Fibroblast of skin of right biceps (primary cell): ENCODE data around the gene ATP6AP1.

ENCODE experiments used
- DNase-seq: peaks from one replicate; pipeline ENCODE4 v3.0.0-alpha.2; 2013

ATP6AP1 gene

GRCh38 chrX:154450312-154450711 is 21.8 kb downstream of the ATP6AP1 start:
- DNase-seq = no peak

DNA sequence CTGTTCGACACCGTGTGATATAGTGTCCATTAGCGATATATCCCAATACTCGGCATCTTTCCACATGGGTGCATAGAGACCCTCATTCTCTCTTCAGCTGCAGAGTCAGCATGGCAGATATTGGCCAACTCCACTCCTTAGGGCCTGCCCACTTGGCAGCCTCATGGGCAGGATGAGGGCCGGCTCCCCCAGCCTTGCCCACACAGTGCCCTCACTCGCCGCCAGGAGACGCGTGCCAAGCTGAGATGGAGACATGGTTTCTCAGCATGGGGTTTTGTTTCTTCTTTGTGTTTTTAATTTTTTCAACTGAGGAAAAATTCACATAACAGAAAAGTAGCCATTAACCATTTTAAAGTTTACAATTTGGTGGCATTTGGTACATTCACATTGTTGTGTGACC is 24.3 kb downstream of the ATP6AP1 start:
- no peak for DNase-seq

DNA sequence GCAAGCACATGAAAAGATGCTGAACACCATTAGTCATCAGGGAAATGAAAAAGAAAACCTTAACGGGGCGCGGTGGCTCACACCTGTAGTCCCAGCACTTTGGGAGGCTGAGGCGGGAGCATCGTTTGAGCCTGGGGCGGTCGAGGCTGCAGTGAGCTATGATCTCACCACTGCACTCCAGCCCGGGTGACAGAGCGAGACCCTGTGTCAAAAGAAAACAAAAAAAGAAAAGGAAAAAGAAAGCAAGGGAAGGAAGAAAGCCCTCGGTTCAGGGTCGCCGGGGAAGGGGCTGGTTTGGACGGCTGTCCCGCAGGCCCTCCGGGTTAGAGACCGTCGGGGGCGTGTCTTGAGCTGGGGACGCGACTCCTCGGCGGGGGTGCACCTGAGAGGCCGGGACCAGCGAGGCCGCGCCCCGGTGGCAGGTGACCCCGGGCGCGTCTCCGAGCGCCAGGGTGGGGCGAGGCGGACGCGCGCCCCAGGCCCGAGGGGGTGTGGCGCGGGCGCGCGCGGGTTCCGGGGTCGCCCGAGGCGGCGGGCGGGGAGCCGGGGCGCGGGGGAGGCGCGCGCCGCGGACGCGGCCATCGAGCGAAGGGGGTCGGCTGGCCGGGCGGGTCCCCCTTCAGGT is 29.1 kb downstream of the ATP6AP1 start:
- peak; percentile 30 for DNase-seq

GRCh38 chrX:154458116-154458953 is 29.9 kb downstream of the ATP6AP1 start, which contains the start of gene PLXNA3:
Gene PLXNA3 (plus strand): TSS chrX:154458281. CDS start chrX:154460184, 1,903 bp downstream.
- DNase-seq = peak; percentile 57

DNA sequence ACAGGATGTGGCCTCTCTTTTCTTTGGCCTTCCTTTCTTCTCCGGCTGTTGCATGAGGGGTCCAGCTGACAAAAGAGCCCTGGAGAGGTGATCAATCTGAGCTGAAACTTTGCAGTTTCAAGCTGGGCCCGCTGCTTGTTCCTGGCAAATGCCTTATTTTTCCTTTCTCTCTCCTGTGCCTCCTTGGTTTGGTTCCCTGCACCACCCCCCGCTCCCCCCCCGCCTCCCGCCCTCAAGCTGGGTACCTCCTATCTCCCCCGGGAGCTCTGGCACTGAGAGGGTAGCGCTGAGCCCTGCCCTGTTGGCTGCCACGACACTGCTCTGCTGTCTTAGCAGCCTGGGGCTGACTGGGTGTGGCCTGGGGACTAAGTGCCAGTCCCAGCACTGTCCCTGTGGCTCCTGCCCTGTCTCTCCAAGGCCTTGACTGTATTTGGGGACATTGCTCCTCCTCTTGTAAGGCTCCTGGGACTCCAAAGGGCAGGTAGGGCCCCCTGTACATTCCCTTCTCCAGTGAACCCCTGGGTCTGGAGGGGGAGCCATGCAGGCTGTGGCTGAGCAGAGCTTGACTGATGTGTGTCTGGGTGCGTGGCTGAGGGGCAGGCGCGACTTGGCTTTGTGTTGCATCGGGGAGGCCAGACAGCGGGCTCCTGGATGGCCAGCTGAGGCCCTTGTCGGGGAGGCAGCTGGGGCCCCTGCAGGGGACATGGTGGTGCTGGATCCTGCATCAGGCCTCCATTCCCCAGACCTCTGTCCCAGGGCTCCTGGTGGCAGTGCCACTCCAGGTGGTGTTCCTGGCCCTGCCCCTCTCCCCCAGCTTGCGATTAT is 30.7 kb downstream of the ATP6AP1 start:
- no peak for DNase-seq

GRCh38 chrX:154459832-154460231 is 31.4 kb downstream of the ATP6AP1 start:
- no peak for DNase-seq

- no peak for DNase-seq
Measured at GRCh38 chrX:154460326-154460725, 31.8 kb downstream of the ATP6AP1 start.

DNA sequence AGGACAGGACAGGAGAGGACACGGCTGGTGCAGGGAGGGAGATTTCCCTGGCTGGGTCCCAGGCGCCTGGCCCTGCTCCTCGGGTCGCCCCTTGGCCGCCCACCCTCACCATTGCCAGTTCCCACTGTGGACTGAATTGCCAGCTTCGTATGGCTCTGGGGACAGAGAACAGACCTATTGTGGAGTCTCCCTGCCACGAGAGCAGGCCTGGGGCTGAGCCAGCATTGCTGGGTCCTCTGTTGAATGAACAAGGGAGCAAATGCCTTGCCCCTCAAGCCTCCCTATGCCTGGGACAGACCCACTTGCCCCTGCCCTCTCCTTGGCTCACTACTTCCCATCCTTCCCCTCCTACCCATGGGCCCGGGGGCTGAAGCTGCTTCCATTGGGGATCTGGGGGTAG is 33.9 kb downstream of the ATP6AP1 start:
- no peak for DNase-seq

DNA sequence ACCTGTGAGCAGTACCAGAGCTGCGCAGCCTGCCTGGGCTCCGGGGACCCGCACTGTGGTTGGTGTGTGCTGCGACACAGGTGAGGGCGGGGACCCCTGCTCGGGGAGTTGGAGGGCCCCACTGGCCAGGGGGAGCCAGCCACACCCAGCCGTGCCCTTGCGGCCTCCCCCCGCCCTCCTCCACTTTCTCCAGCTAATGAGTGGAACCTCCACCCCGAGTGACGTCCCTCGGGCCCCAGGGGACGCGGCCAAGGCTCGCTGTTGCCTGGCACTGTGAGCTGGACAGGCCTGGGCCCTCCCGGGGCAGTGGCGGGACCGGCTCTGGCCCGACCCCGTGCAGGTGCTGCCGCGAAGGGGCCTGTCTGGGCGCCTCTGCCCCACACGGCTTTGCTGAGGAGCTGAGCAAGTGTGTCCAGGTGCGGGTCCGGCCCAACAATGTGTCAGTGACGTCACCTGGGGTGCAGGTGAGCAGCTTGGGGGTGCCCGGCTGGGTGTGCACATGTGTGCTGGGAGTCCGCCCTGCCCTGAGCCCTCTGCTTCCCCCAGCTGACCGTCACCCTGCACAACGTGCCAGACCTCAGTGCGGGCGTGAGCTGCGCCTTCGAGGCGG is 35.2 kb downstream of the ATP6AP1 start:
- DNase-seq = no peak

DNA sequence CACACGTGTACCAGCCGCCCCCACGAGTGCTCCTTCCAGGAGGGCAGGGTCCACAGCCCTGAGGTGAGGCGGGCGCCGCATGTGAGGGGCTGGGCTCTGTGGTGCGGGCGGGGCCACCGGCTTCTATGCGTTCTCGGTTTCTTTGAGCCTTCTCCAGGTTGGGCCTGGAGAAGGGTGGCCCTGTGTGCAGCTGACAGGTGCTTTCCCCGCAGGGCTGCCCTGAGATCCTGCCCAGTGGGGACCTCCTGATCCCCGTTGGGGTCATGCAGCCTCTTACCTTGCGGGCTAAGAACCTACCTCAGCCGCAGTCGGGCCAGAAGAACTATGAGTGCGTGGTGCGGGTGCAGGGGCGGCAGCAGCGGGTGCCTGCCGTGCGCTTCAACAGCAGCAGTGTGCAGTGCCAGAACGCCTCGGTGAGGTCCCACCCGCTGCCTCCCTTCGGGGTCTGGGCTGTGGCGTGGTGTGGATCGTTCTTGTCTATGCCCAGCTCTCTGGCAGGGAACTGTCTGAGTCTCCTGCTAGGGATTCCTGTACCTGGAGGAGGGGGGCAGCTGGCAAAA is 36.4 kb downstream of the ATP6AP1 start:
- no peak for DNase-seq

DNA sequence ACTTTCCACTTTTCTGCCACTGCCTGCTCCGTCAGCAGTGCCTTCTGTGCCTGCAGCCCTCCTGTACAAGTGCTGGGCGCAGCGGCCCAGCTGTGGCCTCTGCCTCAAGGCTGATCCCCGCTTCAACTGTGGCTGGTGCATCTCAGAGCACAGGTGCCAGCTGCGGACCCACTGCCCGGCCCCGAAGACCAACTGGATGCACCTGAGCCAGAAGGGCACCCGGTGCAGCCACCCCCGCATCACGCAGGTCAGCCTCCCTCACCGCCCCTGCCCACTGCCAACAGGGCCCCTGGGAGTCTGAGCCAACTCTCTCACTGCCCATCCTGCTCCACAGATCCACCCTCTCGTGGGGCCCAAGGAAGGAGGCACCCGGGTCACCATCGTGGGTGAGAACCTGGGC is 37.1 kb downstream of the ATP6AP1 start:
- DNase-seq = no peak

DNA sequence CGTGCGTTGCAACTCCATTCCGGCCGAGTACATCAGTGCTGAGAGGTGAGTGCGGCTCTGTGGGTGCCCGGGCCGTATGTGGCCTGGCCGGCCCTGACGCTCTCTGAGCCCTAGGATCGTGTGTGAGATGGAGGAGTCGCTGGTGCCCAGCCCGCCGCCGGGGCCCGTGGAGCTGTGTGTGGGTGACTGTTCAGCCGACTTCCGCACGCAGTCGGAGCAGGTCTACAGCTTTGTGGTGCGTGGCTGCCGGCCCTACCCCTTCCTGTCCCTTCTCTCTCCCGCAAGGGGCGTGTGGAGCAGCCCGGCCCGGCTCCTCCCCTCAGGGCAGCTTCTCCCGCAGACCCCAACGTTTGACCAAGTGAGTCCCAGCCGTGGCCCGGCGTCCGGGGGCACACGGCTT is 37.6 kb downstream of the ATP6AP1 start:
- no peak for DNase-seq

GRCh38 chrX:154466907-154467306 is 38.4 kb downstream of the ATP6AP1 start:
- DNase-seq = no peak

DNA sequence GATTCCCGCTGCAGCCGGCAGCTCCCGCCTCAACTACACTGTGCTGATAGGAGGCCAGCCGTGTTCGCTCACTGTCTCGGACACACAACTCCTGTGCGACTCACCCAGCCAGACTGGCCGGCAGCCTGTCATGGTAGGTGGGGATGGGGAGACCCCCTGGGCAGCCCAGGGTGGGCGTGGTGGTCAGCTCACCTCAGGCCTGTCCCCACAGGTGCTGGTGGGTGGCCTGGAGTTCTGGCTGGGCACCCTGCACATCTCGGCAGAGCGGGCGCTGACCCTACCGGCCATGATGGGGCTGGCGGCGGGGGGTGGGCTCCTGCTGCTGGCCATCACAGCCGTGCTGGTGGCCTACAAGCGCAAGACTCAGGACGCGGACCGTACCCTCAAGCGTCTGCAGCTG is 39.1 kb downstream of the ATP6AP1 start:
- DNase-seq = no peak

DNA sequence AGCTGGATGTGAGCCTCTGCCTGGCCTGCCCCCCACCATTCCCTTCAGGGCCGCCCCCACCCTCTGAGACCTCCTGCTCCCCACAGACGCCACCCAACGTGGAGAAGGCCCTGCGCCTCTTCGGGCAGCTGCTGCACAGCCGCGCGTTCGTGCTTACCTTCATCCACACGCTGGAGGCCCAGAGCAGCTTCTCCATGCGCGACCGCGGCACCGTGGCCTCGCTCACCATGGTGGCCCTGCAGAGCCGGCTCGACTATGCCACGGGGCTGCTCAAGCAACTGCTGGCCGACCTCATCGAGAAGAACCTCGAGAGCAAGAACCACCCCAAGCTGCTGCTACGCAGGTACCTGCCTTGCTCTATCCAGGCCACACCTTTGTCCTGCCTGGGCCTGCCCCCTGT is 39.7 kb downstream of the ATP6AP1 start:
- DNase-seq = no peak

DNA sequence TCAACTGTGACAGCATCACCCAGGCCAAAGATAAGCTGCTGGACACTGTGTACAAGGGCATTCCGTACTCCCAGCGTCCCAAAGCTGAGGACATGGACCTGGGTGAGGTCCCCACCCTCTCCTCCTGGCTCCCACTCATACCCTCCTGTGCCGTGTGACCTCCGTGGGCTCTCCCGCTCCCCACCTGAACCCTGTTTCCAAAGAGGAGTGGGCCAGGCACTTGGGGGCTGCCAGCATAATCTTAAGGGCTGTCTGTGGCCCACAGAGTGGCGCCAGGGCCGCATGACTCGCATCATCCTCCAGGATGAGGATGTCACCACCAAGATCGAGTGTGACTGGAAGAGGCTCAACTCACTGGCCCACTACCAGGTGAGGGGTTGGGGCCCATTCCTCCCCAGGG is 40.6 kb downstream of the ATP6AP1 start:
- DNase-seq = no peak

DNA sequence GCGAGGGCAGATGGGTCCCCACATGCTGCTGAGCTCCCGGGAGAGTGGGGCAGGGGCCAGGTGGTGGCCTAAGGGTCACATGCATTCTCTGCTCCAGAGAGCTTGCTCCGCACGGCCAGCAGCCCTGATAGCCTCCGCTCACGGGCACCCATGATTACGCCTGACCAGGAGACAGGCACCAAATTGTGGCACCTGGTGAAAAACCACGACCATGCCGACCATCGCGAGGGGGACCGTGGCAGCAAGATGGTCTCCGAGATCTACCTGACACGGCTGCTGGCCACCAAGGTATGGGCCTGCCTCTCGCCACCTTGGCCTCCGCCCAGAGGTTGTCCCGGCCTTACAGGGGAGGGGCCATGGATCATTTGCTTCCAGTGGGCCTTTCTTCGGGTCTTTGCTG is 41.4 kb downstream of the ATP6AP1 start:
- DNase-seq = no peak

DNA sequence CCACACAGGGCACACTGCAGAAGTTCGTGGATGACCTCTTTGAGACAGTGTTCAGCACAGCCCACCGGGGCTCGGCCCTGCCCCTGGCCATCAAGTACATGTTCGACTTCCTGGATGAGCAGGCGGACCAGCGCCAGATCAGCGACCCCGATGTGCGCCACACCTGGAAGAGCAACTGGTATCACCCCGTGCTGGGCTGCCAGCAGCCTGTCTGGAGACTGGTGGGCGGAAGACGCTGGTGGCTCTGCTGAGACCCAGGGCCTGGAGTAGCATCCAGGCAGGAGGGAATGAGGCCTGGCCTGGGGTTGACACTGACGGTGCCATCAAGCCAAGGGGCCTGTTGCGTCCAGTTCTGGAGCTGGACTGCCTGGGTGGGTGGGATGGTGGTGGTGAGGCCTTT is 42.0 kb downstream of the ATP6AP1 start:
- DNase-seq = no peak

DNA sequence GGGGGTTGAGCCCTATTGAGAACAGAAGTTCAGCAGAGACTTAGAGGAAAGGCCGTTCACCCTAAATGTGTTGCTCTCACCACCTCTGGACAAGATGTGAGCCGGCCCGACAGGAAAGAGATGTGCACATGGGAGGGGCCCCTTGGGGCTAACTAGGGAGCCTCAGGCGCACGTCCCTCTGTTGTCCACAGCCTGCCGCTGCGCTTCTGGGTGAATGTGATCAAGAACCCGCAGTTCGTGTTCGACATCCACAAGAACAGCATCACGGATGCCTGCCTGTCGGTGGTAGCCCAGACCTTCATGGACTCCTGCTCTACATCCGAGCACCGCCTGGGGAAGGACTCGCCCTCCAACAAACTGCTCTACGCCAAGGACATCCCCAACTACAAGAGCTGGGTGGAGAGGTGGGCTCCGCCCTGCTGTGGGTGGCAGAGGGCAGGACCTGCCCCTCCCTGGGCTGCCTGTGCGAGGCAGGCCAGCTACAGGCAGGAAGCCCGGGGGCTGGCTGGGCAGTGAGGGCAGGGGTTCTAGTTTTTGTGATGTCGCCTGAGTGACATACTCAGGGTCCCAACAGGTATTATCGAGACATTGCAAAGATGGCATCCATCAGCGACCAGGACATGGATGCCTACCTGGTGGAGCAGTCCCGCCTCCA is 42.6 kb downstream of the ATP6AP1 start:
- DNase-seq = no peak

GRCh38 chrX:154471839-154472684 is 43.6 kb downstream of the ATP6AP1 start:
- no peak for DNase-seq
